Loucy (cell line): ENCODE data around the gene TBCD.

Source experiments
- H2AFZ ChIP-seq: fragments of 200-600 bp; sonication (generic); 2 replicates; pipeline ENCODE4 v1.6.0; 2016; ENCODE audit warnings: antibody characterized with exemption, mild to moderate bottlenecking, low read length, moderate library complexity
- H3F3A ChIP-seq: fragments of 200-600 bp; 2 replicates; pipeline ENCODE4 v1.6.0; 2016; ENCODE audit warnings: antibody characterized with exemption, low read depth, mild to moderate bottlenecking
- H3K27me3 ChIP-seq: fragments of 200-600 bp; sonication (generic); 2 replicates; pipeline ENCODE4 v1.6.1; 2014; ENCODE audit warnings: low read length, mild to moderate bottlenecking; ENCODE audit not compliant: insufficient read depth, poor library complexity, severe bottlenecking
- H3K36me3 ChIP-seq: fragments of 200-600 bp; sonication (generic); 2 replicates; pipeline ENCODE4 v1.6.1; 2016; ENCODE audit warnings: low read length; ENCODE audit not compliant: insufficient read depth
- H3K4me1 ChIP-seq: fragments of 200-600 bp; sonication (generic); 2 replicates; pipeline ENCODE4 v1.5.1; 2014; ENCODE audit warnings: low read length, mild to moderate bottlenecking; ENCODE audit not compliant: insufficient read depth, poor library complexity, severe bottlenecking
- H3K4me2 ChIP-seq: fragments of 200-600 bp; sonication (generic); 2 replicates; pipeline ENCODE4 v1.6.0; 2014; ENCODE audit warnings: antibody characterized with exemption, low read length, low read depth, mild to moderate bottlenecking; ENCODE audit not compliant: poor library complexity, severe bottlenecking
- H3K4me3 ChIP-seq: fragments of 200-600 bp; sonication (generic); 2 replicates; pipeline ENCODE4 v1.5.1; 2014; ENCODE audit warnings: low read length, mild to moderate bottlenecking, mixed read lengths; ENCODE audit not compliant: poor library complexity, severe bottlenecking
- H3K79me2 ChIP-seq: fragments of 200-600 bp; sonication (generic); 2 replicates; pipeline ENCODE4 v1.6.1; 2014; ENCODE audit warnings: low read length; ENCODE audit not compliant: insufficient read depth
- H3K9ac ChIP-seq: fragments of 200-600 bp; sonication (generic); 2 replicates; pipeline ENCODE4 v1.6.0; 2014; ENCODE audit warnings: mild to moderate bottlenecking, low read depth, low read length, moderate library complexity; ENCODE audit not compliant: poor library complexity, severe bottlenecking
- H3K9me2 ChIP-seq: fragments of 200-600 bp; sonication (generic); replicated peaks from 2 replicates; pipeline ENCODE4 v1.6.1; 2016; ENCODE audit warnings: low read depth, low read length, mixed read lengths
- H3K9me3 ChIP-seq: fragments of 200-600 bp; sonication (generic); 2 replicates; pipeline ENCODE4 v1.6.1; 2014; ENCODE audit warnings: mild to moderate bottlenecking, antibody characterized with exemption, low read length, low read depth; ENCODE audit not compliant: insufficient read depth
- H4K20me1 ChIP-seq: fragments of 200-600 bp; sonication (generic); 2 replicates; pipeline ENCODE4 v1.6.0; 2014; ENCODE audit warnings: antibody characterized with exemption, low read length, mild to moderate bottlenecking; ENCODE audit not compliant: insufficient read depth, poor library complexity, severe bottlenecking
- CTCF ChIP-seq: fragments of 200-600 bp; sonication (generic); conservative IDR thresholded peaks from 2 replicates; pipeline ENCODE4 v1.5.1; 2014; ENCODE audit warnings: mild to moderate bottlenecking, antibody characterized with exemption, low read length
- EZH2phosphoT487 ChIP-seq: fragments of 200-600 bp; IDR thresholded peaks from 2 replicates; pipeline ENCODE4 v1.6.1; 2018; ENCODE audit warnings: antibody characterized with exemption, mild to moderate bottlenecking, moderate library complexity, borderline replicate concordance

TBCD gene

GRCh38 chr17:82913304-82914043 lies 161.6 kb downstream of the TBCD start:
- peaks cover 8% of the 10 kb centered on the region for H3K4me1 ChIP-seq
- no peaks in the 10 kb centered on the region for H3K27me3 ChIP-seq
- no peaks in the 10 kb centered on the region for H3F3A ChIP-seq
- H3K4me3 ChIP-seq, result no peak overlapping the region
- no peaks in the 10 kb centered on the region for H3K9me3 ChIP-seq
- no peak overlapping the region for H3K4me2 ChIP-seq
- TF ChIP-seq EZH2phosphoT487 (no peak), CTCF (peak; percentile 56)
- H3K9me2 ChIP-seq, result no peaks in the 10 kb centered on the region
- H3K9ac ChIP-seq, result no peak overlapping the region
- no peak overlapping the region for H2AFZ ChIP-seq
- H4K20me1 ChIP-seq, result no peaks in the 10 kb centered on the region
- H3K36me3 ChIP-seq, result peaks cover 72% of the 10 kb centered on the region; the same call in 1 of the 2 replicates
- no peaks in the 10 kb centered on the region; the same call in 1 of the 2 replicates for H3K79me2 ChIP-seq

- TF ChIP-seq CTCF, result no peak
- TF ChIP-seq EZH2phosphoT487, result no peak
- H3K4me2 ChIP-seq, result no peak overlapping the region
- peaks cover 8% of the 10 kb centered on the region for H3K4me1 ChIP-seq
Measured at GRCh38 chr17:82914375-82914774, 162.5 kb downstream of the TBCD start.

GRCh38 chr17:82915010-82915756 lies 163.3 kb downstream of the TBCD start:
- TF ChIP-seq EZH2phosphoT487, result no peak
- TF ChIP-seq CTCF, result peak; percentile 31; the same call in 1 of the 2 replicates
- no peak overlapping the region for H2AFZ ChIP-seq
- H3K4me1 ChIP-seq, result peaks cover 8% of the 10 kb centered on the region
- no peaks in the 10 kb centered on the region for H3K9me2 ChIP-seq
- H3K4me2 ChIP-seq, result no peak overlapping the region
- no peaks in the 10 kb centered on the region for H3K9me3 ChIP-seq
- H4K20me1 ChIP-seq, result no peaks in the 10 kb centered on the region
- H3F3A ChIP-seq, result no peaks in the 10 kb centered on the region
- no peaks in the 10 kb centered on the region for H3K27me3 ChIP-seq
- H3K9ac ChIP-seq, result no peak overlapping the region
- peaks cover 73% of the 10 kb centered on the region; the same call in 1 of the 2 replicates for H3K36me3 ChIP-seq
- H3K4me3 ChIP-seq, result no peak overlapping the region
- no peaks in the 10 kb centered on the region; the same call in 1 of the 2 replicates for H3K79me2 ChIP-seq

More at GRCh38 chr17:82914375-82914774, 162.5 kb downstream of the TBCD start:
- no peaks in the 10 kb centered on the region; the same call in 1 of the 2 replicates for H3K79me2 ChIP-seq
- no peak overlapping the region for H3K9ac ChIP-seq
- no peaks in the 10 kb centered on the region for H3K9me3 ChIP-seq
- peaks cover 72% of the 10 kb centered on the region; the same call in 1 of the 2 replicates for H3K36me3 ChIP-seq
- H3F3A ChIP-seq, result no peaks in the 10 kb centered on the region
- no peaks in the 10 kb centered on the region for H3K27me3 ChIP-seq
- no peak overlapping the region for H2AFZ ChIP-seq
- H4K20me1 ChIP-seq, result no peaks in the 10 kb centered on the region
- H3K9me2 ChIP-seq, result no peaks in the 10 kb centered on the region
- H3K4me3 ChIP-seq, result no peak overlapping the region
